ENCODE data around the gene ITGB6.

DNA sequence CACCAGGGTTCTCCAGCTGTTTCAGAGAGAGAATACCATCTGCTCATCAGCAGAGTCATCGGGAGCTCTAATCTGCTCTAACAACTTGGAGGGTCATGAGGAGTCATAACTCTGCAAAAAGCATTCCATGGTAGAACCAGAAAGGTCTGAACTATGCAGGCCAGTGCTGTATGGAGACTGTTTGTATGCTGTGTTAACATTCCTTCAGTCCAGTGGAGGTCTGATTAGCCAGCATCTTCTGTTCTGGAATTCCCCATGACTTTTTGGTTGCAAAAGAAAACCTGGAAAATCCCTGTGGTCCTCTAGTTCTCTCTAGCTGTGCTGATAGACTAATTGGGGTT, 9.4 kb upstream of the ITGB6 start:
- TF ChIP-seq TCF7 (CRISPR knock-in tag; IDR thresholded peaks at IDR 0.05; ENCODE audit: low read depth) (no peak), NFYB (CRISPR knock-in tag; conservative IDR thresholded peaks at IDR 0.05; ENCODE audit: low read depth) (no peak), ELF4 (CRISPR knock-in tag; IDR thresholded peaks at IDR 0.05; ENCODE audit: low read depth) (no peak), ESRRA (CRISPR knock-in tag; IDR thresholded peaks at IDR 0.05; ENCODE audit: borderline replicate concordance) (no peak)
- TF ChIP-seq, protein P1, sequence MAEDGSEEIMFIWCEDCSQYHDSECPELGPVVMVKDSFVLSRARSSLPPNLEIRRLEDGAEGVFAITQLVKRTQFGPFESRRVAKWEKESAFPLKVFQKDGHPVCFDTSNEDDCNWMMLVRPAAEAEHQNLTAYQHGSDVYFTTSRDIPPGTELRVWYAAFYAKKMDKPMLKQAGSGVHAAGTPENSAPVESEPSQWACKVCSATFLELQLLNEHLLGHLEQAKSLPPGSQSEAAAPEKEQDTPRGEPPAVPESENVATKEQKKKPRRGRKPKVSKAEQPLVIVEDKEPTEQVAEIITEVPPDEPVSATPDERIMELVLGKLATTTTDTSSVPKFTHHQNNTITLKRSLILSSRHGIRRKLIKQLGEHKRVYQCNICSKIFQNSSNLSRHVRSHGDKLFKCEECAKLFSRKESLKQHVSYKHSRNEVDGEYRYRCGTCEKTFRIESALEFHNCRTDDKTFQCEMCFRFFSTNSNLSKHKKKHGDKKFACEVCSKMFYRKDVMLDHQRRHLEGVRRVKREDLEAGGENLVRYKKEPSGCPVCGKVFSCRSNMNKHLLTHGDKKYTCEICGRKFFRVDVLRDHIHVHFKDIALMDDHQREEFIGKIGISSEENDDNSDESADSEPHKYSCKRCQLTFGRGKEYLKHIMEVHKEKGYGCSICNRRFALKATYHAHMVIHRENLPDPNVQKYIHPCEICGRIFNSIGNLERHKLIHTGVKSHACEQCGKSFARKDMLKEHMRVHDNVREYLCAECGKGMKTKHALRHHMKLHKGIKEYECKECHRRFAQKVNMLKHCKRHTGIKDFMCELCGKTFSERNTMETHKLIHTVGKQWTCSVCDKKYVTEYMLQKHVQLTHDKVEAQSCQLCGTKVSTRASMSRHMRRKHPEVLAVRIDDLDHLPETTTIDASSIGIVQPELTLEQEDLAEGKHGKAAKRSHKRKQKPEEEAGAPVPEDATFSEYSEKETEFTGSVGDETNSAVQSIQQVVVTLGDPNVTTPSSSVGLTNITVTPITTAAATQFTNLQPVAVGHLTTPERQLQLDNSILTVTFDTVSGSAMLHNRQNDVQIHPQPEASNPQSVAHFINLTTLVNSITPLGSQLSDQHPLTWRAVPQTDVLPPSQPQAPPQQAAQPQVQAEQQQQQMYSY (CRISPR knock-in tag; IDR thresholded peaks at IDR 0.05) = no peak
- TF ChIP-seq, protein P2, sequence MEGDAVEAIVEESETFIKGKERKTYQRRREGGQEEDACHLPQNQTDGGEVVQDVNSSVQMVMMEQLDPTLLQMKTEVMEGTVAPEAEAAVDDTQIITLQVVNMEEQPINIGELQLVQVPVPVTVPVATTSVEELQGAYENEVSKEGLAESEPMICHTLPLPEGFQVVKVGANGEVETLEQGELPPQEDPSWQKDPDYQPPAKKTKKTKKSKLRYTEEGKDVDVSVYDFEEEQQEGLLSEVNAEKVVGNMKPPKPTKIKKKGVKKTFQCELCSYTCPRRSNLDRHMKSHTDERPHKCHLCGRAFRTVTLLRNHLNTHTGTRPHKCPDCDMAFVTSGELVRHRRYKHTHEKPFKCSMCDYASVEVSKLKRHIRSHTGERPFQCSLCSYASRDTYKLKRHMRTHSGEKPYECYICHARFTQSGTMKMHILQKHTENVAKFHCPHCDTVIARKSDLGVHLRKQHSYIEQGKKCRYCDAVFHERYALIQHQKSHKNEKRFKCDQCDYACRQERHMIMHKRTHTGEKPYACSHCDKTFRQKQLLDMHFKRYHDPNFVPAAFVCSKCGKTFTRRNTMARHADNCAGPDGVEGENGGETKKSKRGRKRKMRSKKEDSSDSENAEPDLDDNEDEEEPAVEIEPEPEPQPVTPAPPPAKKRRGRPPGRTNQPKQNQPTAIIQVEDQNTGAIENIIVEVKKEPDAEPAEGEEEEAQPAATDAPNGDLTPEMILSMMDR (IDR thresholded peaks at IDR 0.05) = no peak

Measured in WTC11 (cell line).